Activated T-cell treated with anti-CD3 and anti-CD28 coated beads, Interleukin-2, amount 50 U/mL, for 4 hours (primary cell): ENCODE measurements around the gene KIAA2012. TPM values are rescaled to one million over a fixed set of nuclear protein-coding genes. Genes with fewer than 3 reads are reported as not detected.
A peak's percentile ranks its signal among the peaks of the same experiment; 100 is the strongest.

Source experiments
- ATAC-seq, 2 donors: fragments of 200-7000 bp; cut with Tn5 transposase; one replicate each; pipeline ENCODE4 v1.10.0; 2021
- DNase-seq: peaks from one replicate; pipeline ENCODE4 v3.0.0-alpha.2; 2020
- H3K27me3 Mint-ChIP-seq: one replicate; pipeline ENCODE4 v1.8.0; 2021; ENCODE audit warnings: low read depth, mixed read lengths
- H3K36me3 Mint-ChIP-seq: one replicate; pipeline ENCODE4 v1.8.0; 2022; ENCODE audit warnings: mixed read lengths; ENCODE audit not compliant: insufficient read depth
- H3K4me1 Mint-ChIP-seq: one replicate; pipeline ENCODE4 v1.8.0; 2021; ENCODE audit warnings: low read depth, mixed read lengths
- H3K4me3 Mint-ChIP-seq: one replicate; pipeline ENCODE4 v1.8.0; 2021; ENCODE audit warnings: mild to moderate bottlenecking, moderate library complexity, mixed read lengths
- H3K9me3 Mint-ChIP-seq: one replicate; pipeline ENCODE4 v1.8.0; 2021; ENCODE audit warnings: mixed read lengths
- total RNA-seq, 3 donors: library from RNA; stranded (reverse); gene quantifications; one replicate each; pipeline ENCODE4 v1.2.1, GENCODE V29; 2021

The KIAA2012 gene
- total RNA-seq, 3 donors from 2014 or later = not detected

GRCh38 chr2:202178346-202178958 is 105.4 kb downstream of the KIAA2012 start:
- peak; percentile 76 to 77 for ATAC-seq
- no peaks in the 10 kb centered on the region for H3K4me1 Mint-ChIP-seq
- peak; percentile 40 for DNase-seq
- no peaks in the 10 kb centered on the region for H3K36me3 Mint-ChIP-seq
- H3K4me3 Mint-ChIP-seq = no peak overlapping the region
- no peaks in the 10 kb centered on the region for H3K9me3 Mint-ChIP-seq
- peaks cover 8% of the 10 kb centered on the region for H3K27me3 Mint-ChIP-seq

- Mint-ChIP-seq H3K27me3 (peaks cover 23% of the 10 kb centered on the region), H3K9me3 (no peaks in the 10 kb centered on the region), H3K4me3 (no peak overlapping the region), H3K36me3 (no peaks in the 10 kb centered on the region), H3K4me1 (no peaks in the 10 kb centered on the region)
- DNase-seq (no peak), ATAC-seq (no peak)
Measured at GRCh38 chr2:202184557-202184956, 111.5 kb downstream of the KIAA2012 start.

GRCh38 chr2:202185156-202185555 is 112.1 kb downstream of the KIAA2012 start:
- Mint-ChIP-seq H3K9me3 (no peaks in the 10 kb centered on the region), H3K4me1 (no peaks in the 10 kb centered on the region), H3K4me3 (no peak overlapping the region), H3K27me3 (peaks cover 23% of the 10 kb centered on the region), H3K36me3 (no peaks in the 10 kb centered on the region)
- ATAC-seq (no peak), DNase-seq (no peak)

GRCh38 chr2:202186641-202187202 is 113.7 kb downstream of the KIAA2012 start:
- H3K36me3 Mint-ChIP-seq = no peaks in the 10 kb centered on the region
- H3K9me3 Mint-ChIP-seq = no peaks in the 10 kb centered on the region
- DNase-seq = no peak
- H3K27me3 Mint-ChIP-seq = peaks cover 21% of the 10 kb centered on the region
- H3K4me1 Mint-ChIP-seq = no peaks in the 10 kb centered on the region
- ATAC-seq = no peak
- H3K4me3 Mint-ChIP-seq = no peak overlapping the region

- Mint-ChIP-seq H3K9me3 (no peaks in the 10 kb centered on the region), H3K4me1 (no peaks in the 10 kb centered on the region), H3K4me3 (no peak overlapping the region), H3K36me3 (no peaks in the 10 kb centered on the region), H3K27me3 (peaks cover 19% of the 10 kb centered on the region)
- no peak for DNase-seq
- ATAC-seq = no peak
Measured at GRCh38 chr2:202187570-202187969, 114.5 kb downstream of the KIAA2012 start.

- H3K4me3 Mint-ChIP-seq = no peak overlapping the region
- no peaks in the 10 kb centered on the region for H3K9me3 Mint-ChIP-seq
- H3K36me3 Mint-ChIP-seq = no peaks in the 10 kb centered on the region
- DNase-seq (no peak), ATAC-seq (no peak)
- peaks cover 11% of the 10 kb centered on the region for H3K27me3 Mint-ChIP-seq
- H3K4me1 Mint-ChIP-seq = no peaks in the 10 kb centered on the region
Measured at GRCh38 chr2:202193305-202193704, 120.2 kb downstream of the KIAA2012 start.

- peaks cover 11% of the 10 kb centered on the region for H3K27me3 Mint-ChIP-seq
- no peaks in the 10 kb centered on the region for H3K36me3 Mint-ChIP-seq
- no peaks in the 10 kb centered on the region for H3K9me3 Mint-ChIP-seq
- no peak overlapping the region for H3K4me3 Mint-ChIP-seq
- no peaks in the 10 kb centered on the region for H3K4me1 Mint-ChIP-seq
- ATAC-seq = no peak
- DNase-seq = no peak
Measured at GRCh38 chr2:202193881-202194353, 120.9 kb downstream of the KIAA2012 start.

GRCh38 chr2:202194418-202194817 is 121.4 kb downstream of the KIAA2012 start:
- Mint-ChIP-seq H3K4me3 (no peak overlapping the region), H3K4me1 (no peaks in the 10 kb centered on the region), H3K9me3 (no peaks in the 10 kb centered on the region), H3K36me3 (no peaks in the 10 kb centered on the region), H3K27me3 (peaks cover 9% of the 10 kb centered on the region)
- DNase-seq = no peak
- ATAC-seq = no peak

- Mint-ChIP-seq H3K9me3 (no peaks in the 10 kb centered on the region), H3K4me1 (no peaks in the 10 kb centered on the region), H3K27me3 (peaks cover 8% of the 10 kb centered on the region), H3K4me3 (no peak overlapping the region), H3K36me3 (no peaks in the 10 kb centered on the region)
- ATAC-seq (no peak), DNase-seq (no peak)
Measured at GRCh38 chr2:202196727-202197126, 123.7 kb downstream of the KIAA2012 start.

GRCh38 chr2:202201220-202202160 is 128.4 kb downstream of the KIAA2012 start:
- Mint-ChIP-seq H3K36me3 (peaks cover 7% of the 10 kb centered on the region), H3K4me1 (no peaks in the 10 kb centered on the region), H3K27me3 (peaks cover 3% of the 10 kb centered on the region), H3K9me3 (no peaks in the 10 kb centered on the region), H3K4me3 (no peak overlapping the region)
- DNase-seq (no peak), ATAC-seq (no peak)

GRCh38 chr2:202203348-202203747 is 130.3 kb downstream of the KIAA2012 start:
- Mint-ChIP-seq H3K36me3 (peaks cover 15% of the 10 kb centered on the region), H3K27me3 (no peaks in the 10 kb centered on the region), H3K4me1 (no peaks in the 10 kb centered on the region), H3K4me3 (no peak overlapping the region), H3K9me3 (no peaks in the 10 kb centered on the region)
- no peak for ATAC-seq
- DNase-seq = no peak

- peaks cover 18% of the 10 kb centered on the region for H3K36me3 Mint-ChIP-seq
- H3K4me3 Mint-ChIP-seq = no peak overlapping the region
- H3K9me3 Mint-ChIP-seq = no peaks in the 10 kb centered on the region
- H3K4me1 Mint-ChIP-seq = no peaks in the 10 kb centered on the region
- no peaks in the 10 kb centered on the region for H3K27me3 Mint-ChIP-seq
- ATAC-seq (no peak), DNase-seq (no peak)
Measured at GRCh38 chr2:202204855-202205254, 131.8 kb downstream of the KIAA2012 start.

GRCh38 chr2:202208526-202208925 is 135.5 kb downstream of the KIAA2012 start:
- H3K36me3 Mint-ChIP-seq = peaks cover 18% of the 10 kb centered on the region
- DNase-seq (no peak), ATAC-seq (no peak)
- no peaks in the 10 kb centered on the region for H3K27me3 Mint-ChIP-seq
- no peaks in the 10 kb centered on the region for H3K4me1 Mint-ChIP-seq
- H3K9me3 Mint-ChIP-seq = no peaks in the 10 kb centered on the region
- no peak overlapping the region for H3K4me3 Mint-ChIP-seq

GRCh38 chr2:202215179-202215578 is 142.1 kb downstream of the KIAA2012 start:
- Mint-ChIP-seq H3K36me3 (peaks cover 13% of the 10 kb centered on the region), H3K27me3 (no peaks in the 10 kb centered on the region), H3K4me3 (no peak overlapping the region), H3K4me1 (peaks cover 2% of the 10 kb centered on the region), H3K9me3 (no peaks in the 10 kb centered on the region)
- DNase-seq = no peak
- no peak for ATAC-seq
